ENCODE measurements around the gene CANX. TPM values are rescaled to one million over a fixed set of nuclear protein-coding genes. Genes with fewer than 3 reads are reported as not detected.

Gene CANX
- total RNA-seq, 1 experiment from 2014 or later, result 766 TPM

DNA sequence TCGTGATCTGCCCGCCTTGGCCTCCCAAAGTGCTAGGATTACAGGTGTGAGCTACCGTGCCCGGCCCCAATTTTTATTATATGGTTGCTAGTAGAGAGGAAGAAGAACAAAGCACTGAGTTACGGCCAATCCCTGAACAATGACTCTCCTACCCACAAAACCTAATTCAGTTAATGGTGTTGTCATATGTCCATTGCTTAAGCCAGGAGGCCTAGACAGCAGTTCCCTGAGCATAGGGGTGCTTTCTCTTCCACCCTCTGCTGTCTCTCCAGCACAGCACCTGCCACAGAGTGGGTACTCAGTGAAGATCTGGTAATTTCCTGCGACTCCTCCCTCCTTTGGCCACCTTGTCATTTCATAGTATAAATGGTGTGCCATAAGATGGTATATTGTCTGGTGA is 73.6 kb downstream of the CANX start:
- no peaks in the 10 kb centered on the region for H3K9me3 ChIP-seq (ENCODE audit: control insufficient read depth in 1 of 2, insufficient read depth in 1 of 2, low read depth in 1 of 2, low read length in 2 of 2)
- ChIA-PET POLR2A (no interaction called here), RAD21 (ENCODE audit: low non-redundant PET in 1 of 2, low total read pairs in 2 of 2, uncharacterized antibody in 2 of 2, unreplicated experiment in 2 of 2) (no interaction called here), CTCF (interaction anchor here (1.2 kb wide), 1 partner anchor 9 kb away, joined by 3 read pairs; no protein-coding TSS in a partner anchor)
- H3K9me2 ChIP-seq (ENCODE audit: insufficient read depth), result no peaks in the 10 kb centered on the region
- no peaks in the 10 kb centered on the region for H4K20me1 ChIP-seq (ENCODE audit: insufficient read depth)
- no peak overlapping the region for H3K4me3 ChIP-seq (replicated peaks in 1 of 2; ENCODE audit: low read depth in 1 of 2, low read length in 2 of 2)
- ATAC-seq (no peak), DNase-seq (ENCODE audit: low read depth, low spot score) (no peak)
- intact Hi-C loops (cut with micrococcal nuclease), result no loop called here
- H3K27me3 ChIP-seq (ENCODE audit: insufficient read depth, low read length), result no peaks in the 10 kb centered on the region
- peaks cover 13% of the 10 kb centered on the region; the same call in 1 of the 2 replicates for H3K79me2 ChIP-seq (ENCODE audit: insufficient read depth, low read length)
- TF ChIP-seq, protein P1, sequence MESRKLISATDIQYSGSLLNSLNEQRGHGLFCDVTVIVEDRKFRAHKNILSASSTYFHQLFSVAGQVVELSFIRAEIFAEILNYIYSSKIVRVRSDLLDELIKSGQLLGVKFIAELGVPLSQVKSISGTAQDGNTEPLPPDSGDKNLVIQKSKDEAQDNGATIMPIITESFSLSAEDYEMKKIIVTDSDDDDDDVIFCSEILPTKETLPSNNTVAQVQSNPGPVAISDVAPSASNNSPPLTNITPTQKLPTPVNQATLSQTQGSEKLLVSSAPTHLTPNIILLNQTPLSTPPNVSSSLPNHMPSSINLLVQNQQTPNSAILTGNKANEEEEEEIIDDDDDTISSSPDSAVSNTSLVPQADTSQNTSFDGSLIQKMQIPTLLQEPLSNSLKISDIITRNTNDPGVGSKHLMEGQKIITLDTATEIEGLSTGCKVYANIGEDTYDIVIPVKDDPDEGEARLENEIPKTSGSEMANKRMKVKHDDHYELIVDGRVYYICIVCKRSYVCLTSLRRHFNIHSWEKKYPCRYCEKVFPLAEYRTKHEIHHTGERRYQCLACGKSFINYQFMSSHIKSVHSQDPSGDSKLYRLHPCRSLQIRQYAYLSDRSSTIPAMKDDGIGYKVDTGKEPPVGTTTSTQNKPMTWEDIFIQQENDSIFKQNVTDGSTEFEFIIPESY (IDR thresholded peaks at IDR 0.05; ENCODE audit: extremely low read depth, insufficient replicate concordance, low read length), result no peak
- TF ChIP-seq ZNF274 (IDR thresholded peaks at IDR 0.05; ENCODE audit: low read depth, low read length) (no peak), CBX3 (IDR thresholded peaks at IDR 0.05; ENCODE audit: low read depth) (no peak), ELF1 (IDR thresholded peaks at IDR 0.05; ENCODE audit: borderline replicate concordance, low read depth) (no peak), RAD21 (IDR thresholded peaks at IDR 0.05; ENCODE audit: low read depth) (no peak), ZFX (IDR thresholded peaks at IDR 0.05) (no peak), EGR1 (IDR thresholded peaks at IDR 0.05; ENCODE audit: low read depth) (no peak), SIN3A (IDR thresholded peaks at IDR 0.05; ENCODE audit: low read depth) (no peak), FOSL1 (IDR thresholded peaks at IDR 0.05; ENCODE audit: low read depth) (no peak), SRF (IDR thresholded peaks at IDR 0.05; ENCODE audit: low read depth) (no peak), CEBPB (IDR thresholded peaks at IDR 0.05; ENCODE audit: low read depth) (no peak), JUND (IDR thresholded peaks at IDR 0.05) (no peak), YY1 (IDR thresholded peaks at IDR 0.05; ENCODE audit: extremely low read depth, insufficient replicate concordance, low read depth, low read length) (no peak), SP1 (IDR thresholded peaks at IDR 0.05; ENCODE audit: low read depth) (no peak), EZH2phosphoT487 (IDR thresholded peaks at IDR 0.05; ENCODE audit: borderline replicate concordance) (no peak), POLR2A (IDR thresholded peaks at IDR 0.05; ENCODE audit: borderline replicate concordance, extremely low read depth, insufficient read depth, insufficient read length) (no peak)
- TF ChIP-seq, protein P2, sequence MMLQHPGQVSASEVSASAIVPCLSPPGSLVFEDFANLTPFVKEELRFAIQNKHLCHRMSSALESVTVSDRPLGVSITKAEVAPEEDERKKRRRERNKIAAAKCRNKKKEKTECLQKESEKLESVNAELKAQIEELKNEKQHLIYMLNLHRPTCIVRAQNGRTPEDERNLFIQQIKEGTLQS (IDR thresholded peaks at IDR 0.05), result no peak
- TF ChIP-seq, protein P3, sequence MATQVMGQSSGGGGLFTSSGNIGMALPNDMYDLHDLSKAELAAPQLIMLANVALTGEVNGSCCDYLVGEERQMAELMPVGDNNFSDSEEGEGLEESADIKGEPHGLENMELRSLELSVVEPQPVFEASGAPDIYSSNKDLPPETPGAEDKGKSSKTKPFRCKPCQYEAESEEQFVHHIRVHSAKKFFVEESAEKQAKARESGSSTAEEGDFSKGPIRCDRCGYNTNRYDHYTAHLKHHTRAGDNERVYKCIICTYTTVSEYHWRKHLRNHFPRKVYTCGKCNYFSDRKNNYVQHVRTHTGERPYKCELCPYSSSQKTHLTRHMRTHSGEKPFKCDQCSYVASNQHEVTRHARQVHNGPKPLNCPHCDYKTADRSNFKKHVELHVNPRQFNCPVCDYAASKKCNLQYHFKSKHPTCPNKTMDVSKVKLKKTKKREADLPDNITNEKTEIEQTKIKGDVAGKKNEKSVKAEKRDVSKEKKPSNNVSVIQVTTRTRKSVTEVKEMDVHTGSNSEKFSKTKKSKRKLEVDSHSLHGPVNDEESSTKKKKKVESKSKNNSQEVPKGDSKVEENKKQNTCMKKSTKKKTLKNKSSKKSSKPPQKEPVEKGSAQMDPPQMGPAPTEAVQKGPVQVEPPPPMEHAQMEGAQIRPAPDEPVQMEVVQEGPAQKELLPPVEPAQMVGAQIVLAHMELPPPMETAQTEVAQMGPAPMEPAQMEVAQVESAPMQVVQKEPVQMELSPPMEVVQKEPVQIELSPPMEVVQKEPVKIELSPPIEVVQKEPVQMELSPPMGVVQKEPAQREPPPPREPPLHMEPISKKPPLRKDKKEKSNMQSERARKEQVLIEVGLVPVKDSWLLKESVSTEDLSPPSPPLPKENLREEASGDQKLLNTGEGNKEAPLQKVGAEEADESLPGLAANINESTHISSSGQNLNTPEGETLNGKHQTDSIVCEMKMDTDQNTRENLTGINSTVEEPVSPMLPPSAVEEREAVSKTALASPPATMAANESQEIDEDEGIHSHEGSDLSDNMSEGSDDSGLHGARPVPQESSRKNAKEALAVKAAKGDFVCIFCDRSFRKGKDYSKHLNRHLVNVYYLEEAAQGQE (IDR thresholded peaks at IDR 0.05; ENCODE audit: low read depth), result no peak
- TF ChIP-seq, protein P4, sequence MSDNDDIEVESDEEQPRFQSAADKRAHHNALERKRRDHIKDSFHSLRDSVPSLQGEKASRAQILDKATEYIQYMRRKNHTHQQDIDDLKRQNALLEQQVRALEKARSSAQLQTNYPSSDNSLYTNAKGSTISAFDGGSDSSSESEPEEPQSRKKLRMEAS (IDR thresholded peaks at IDR 0.05), result no peak
- TF ChIP-seq, protein P5, sequence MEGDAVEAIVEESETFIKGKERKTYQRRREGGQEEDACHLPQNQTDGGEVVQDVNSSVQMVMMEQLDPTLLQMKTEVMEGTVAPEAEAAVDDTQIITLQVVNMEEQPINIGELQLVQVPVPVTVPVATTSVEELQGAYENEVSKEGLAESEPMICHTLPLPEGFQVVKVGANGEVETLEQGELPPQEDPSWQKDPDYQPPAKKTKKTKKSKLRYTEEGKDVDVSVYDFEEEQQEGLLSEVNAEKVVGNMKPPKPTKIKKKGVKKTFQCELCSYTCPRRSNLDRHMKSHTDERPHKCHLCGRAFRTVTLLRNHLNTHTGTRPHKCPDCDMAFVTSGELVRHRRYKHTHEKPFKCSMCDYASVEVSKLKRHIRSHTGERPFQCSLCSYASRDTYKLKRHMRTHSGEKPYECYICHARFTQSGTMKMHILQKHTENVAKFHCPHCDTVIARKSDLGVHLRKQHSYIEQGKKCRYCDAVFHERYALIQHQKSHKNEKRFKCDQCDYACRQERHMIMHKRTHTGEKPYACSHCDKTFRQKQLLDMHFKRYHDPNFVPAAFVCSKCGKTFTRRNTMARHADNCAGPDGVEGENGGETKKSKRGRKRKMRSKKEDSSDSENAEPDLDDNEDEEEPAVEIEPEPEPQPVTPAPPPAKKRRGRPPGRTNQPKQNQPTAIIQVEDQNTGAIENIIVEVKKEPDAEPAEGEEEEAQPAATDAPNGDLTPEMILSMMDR (IDR thresholded peaks at IDR 0.05 in 2 of 3, conservative IDR thresholded peaks at IDR 0.05 in 1 of 3; ENCODE audit: borderline replicate concordance in 1 of 3, insufficient read depth in 1 of 3, low read depth in 2 of 3, low read length in 2 of 3), result no peak
- no peaks in the 10 kb centered on the region for H3K4me1 ChIP-seq (ENCODE audit: control insufficient read depth in 1 of 2, insufficient read depth in 2 of 2, low read length in 2 of 2)
- peaks cover 27 to 36% of the 10 kb centered on the region in 2 experiments; a peak in 3 of 4 replicates for H3K36me3 ChIP-seq (ENCODE audit: control insufficient read depth in 1 of 2, insufficient read depth in 2 of 2, low read length in 2 of 2)
- no peak overlapping the region for H3K27ac ChIP-seq (ENCODE audit: low read depth, low read length)
- no peak overlapping the region for H3K4me2 ChIP-seq (ENCODE audit: low read length)
- no peak overlapping the region for H2AFZ ChIP-seq (ENCODE audit: low read depth, low read length, poor library complexity, severe bottlenecking)
- no TSS peak for BruUV-seq (replicated peaks)
- H3K9ac ChIP-seq (ENCODE audit: low read length), result no peak overlapping the region

Data from HCT116 (cell line).